GM19467 (cell line): ENCODE data around the gene CP.
"Not testable (repeated sequence)": the region's sequence is repeated elsewhere in the genome, so short reads cannot be mapped to it uniquely, and the experiment has no call there.

ENCODE experiments used
- ATAC-seq: cut with Tn5 transposase; IDR thresholded peaks from one replicate; pipeline ENCODE4 v1.9.1; 2021; ENCODE audit warnings: mild to moderate bottlenecking, moderate library complexity; ENCODE audit not compliant: unreplicated experiment

The CP gene

DNA sequence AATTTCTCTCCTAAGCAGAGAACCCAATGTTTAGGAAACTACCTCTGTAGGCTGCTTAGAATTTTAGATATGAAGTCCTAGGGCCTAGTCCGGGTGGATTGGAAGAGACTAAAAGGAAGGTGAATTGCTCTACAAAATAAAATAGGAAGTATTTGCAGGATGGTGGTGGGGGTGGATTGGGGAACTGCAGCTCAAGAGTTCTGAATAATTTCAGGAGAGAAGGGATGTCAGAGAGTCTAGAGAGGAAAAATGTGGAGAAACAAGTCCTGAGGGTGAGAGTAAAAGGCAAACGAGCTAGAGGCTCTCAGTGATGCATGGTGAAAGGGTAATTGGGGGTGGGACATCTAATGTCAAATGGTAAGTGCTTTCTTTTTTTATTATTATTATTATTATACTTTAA lies 10.2 kb upstream of the CP start:
- no peak for ATAC-seq

DNA sequence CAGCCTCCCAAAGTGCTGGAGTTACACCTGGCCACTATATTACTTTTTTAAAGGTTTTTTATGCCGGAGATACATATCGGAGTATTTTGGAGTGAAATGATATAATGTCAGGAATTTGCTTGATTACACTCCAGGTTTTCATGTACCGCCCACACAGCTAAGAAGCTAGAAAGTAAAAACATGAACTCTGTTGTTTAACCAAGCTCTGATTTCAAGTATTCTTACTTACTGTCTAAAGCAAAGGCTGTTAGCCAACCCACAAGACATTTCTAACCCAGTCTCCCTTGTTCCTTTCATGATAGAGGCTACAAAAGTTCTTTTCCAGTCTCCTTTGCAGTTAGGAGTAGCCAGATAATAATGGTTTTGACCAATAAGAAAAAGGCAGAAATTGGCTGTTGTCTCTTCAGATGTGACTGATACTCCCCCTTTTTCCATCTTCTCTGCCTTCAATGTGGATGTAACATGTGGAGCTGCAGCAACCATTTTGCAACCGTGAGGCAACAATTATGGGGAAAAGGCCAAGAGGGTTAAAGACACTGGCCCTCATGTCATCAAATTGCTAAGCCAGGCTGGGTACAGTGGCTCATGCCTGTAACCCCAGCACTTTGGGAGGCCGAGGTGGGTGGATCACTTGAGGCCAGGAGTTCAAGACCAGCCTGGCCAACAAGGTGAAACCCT lies 6.1 kb upstream of the CP start:
- ATAC-seq, result no peak

DNA sequence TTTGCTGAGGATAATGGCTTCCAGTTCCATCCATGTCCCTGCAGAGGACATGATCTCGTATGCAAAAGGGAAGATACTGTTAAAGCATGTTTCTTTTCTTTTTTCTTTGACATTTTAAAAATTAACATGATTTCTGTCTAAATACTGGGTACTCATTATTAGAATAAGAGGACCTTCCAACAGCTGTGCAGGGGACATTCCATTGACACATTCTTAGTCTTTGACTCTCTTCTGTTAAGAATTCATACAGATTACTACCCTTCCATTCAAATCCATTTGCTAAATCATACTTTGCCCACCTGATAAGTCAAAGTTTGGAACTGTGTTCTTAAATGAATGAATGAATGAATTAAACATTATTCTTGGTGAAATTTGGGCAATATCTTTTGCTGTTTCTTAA lies 5.1 kb upstream of the CP start:
- no peak for ATAC-seq

DNA sequence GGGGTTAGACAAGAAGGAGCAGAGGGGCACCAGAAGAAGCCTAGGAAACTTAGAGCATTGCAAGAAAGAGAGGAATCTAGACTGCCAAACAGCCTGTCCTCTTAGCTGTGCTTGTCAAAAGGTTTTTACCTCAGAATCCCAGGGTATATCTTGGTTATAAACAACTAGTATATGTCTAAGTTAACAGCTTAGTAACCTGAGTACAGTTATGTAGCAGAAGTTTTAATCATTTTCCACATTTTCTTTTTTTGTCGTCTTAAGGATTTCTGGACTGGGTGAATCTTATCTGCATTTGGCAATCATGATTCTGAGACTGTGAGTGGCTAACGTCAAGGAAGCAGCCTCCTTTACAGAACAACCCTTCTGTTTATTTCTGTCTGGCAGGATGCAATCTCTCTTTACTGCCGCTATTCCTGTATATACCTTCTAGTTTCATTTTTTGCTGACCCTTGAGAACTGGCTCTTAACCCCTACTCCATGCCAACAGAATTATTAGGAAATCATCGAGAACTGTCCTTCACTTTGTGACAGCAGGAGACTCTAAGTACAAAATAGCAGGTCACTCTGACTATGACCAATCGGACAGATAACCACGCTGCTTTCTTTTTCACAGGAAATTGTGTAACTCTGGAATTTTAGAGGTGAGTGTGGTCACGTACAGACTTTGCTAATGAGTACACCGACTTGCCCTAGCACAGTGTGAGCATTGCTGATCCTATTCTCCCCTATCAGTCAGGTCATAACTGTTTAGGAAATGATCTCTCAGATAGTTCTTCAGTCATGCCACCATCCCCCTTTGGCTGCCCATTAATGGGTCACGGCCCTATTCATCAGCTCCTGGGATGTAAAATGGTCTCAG lies 3.3 kb upstream of the CP start:
- ATAC-seq, result peak; percentile 95

DNA sequence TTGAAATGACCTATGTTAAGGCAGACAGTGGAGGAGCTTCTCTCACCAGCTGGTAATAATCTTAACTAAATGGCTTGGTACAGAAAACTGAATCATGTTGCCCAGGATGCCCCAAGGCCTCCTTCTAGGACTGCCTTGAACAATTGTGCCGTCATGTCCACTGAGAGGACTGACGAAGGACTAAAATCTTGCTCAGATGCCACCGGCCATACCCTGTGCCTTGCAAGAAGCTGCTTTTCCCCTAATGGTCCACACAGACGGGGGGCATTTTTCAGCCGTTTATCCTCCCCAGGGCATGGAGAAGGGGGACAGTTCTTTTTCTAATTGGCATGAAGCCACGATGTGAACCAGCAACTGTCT lies 1.8 kb upstream of the CP start:
- no peak for ATAC-seq

DNA sequence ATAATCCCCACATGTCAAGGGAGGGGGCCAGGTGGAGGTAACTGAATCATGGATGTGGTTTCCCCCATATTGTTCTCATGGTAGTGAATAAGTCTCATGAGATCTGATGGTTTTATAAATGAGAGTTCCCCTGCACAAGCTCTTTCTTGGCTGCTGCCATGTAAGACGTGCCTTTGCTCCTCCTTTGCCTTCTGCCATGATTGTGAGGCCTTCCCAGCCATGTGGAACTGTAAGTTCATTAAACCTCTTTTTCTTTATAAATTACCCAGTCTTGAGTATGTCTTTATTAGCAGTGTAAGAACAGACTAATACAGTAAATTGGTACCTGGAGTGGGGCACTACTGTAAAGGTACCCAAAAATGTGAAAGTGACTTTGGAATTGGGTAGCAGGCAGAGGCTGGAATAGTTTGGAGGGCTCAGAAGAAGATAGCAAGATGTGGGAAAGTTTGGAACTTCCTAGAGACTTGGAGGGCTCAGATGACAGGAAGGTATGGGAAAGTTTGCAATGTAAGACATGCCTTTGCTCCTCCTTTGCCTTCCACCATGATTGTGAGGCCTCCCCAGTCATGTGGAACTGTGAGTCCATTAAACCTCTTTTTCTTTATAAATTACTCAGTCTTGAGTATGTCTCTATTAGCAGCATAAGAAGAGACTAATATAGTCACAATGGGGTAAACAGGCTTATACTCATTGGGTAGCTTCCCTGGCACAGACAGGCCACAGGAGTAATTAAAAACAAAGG lies 2.1 kb downstream of the CP start:
- not testable (repeated sequence) for ATAC-seq

DNA sequence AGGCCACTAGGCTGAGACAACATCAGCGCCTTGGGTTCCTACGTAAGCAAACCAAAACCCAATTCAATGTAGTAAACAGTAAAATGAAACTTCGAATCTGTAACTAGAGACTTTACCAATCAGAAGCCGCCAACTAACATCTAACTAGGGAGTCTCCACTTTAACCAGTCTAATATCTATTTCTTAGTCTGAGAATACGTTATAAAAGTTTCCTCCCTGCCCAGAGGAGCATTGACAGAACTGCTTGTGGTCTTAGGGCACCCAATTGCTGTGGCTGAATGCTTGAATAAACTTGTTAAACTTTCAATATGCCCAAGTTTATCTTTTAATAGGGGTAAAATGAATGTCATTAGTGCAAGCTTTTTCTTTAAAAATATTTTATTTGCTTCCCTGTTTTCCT lies 4.3 kb downstream of the CP start:
- ATAC-seq, result no peak

DNA sequence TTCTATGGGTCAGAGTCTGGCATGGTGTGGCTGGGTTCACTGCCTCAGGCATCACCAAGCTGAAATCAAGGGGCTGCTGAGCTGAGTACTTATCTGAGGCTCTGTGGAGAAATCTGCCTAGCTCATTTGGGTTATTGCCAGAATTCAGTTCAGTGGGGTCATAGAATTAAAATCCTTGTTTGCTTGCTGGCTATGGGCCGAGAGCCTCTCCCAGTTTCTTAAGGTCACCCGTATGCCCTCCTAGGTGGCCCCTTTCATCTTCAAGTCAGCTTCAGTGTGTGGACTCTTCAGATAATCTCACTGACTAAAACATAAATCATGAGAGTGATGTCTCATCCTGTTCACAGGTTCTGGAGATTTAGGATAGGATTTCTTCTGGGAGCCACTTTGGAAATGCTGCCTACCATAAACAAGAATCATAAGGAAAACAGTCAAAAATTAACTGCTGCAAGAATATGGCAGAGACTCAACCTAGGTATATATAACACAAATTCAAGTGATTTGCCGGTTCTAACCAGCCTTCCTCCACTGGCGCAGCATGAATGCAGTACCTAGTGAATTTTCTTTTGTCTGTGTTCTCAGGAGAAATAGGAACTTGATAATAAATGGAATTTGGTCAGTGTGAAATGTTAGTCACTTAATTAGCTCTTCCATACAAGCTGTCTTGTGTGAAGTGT lies 5.3 kb downstream of the CP start:
- ATAC-seq, result no peak

DNA sequence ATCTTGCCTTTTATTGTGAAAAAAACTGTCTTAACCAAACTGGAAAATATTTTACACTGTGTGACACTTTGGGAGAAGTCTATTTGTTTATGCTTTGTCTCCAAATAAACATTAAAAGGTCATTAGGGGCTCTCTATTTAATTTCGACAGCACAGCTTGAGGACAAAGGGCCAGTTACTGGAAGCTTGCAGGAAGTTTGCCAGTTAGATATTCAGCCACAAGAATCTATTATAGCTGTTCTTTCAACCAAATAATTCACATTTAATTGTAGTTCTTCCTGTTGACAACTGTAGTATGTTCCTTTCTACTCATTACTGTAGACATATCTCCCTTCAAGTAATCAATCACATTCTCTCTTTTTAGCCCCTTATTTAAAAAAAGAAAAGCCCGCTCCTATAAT lies 6.1 kb downstream of the CP start:
- ATAC-seq, result no peak

DNA sequence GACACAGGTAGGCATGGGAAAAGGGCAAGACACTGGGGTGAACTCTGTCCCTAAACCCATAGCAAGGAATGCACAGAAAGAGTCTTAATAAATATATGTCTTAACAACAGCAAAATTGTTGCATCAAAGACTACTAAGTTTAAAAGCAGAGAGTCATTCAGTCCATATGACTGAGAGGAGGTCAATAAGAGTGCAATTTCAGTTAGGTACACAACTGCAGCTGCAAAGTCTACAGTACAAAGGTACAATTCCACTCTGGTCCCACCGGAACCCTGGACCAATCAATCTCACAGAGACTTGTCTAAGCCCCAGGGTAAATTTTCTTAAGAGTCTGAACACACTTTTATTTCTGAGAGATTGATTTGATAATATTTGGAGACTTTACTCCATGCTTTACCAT lies 6.9 kb downstream of the CP start:
- no peak for ATAC-seq

DNA sequence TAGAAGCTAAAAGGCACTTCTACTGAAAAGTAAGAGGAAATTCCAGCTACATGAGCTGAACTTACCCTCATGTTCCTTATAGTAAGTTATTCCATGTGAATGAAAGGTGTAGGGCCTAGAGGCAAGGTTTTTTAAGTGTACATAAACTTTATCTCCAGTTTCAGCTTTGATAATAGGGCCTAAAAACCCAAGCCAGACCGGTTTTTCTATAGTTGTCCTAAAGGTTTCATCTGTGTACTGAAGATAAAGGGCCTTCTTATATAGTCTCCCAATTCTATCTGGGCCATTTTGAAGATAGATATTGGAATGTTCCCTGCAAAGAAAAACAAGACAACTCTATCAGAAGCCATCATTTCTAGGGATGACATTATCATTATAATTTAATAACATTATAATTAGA lies 9.2 kb downstream of the CP start:
- ATAC-seq, result no peak

DNA sequence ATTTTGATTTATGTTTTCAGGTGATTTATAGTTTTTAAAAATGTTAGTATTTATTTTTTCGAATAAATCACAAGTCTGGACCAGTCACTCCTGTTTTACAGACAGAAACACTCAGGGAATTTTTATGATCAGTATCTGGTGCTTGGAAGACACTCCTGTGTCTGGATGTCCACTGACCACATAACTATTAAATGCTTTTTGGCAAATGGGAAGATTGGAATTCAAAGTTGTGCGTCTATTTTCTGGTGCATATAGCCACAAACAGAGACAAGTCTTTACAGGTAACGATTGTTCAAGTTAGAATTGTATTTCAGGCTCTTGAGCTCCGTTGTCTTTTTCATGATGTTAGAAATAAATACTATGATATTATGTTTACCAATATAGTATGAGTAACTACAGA lies 12.2 kb downstream of the CP start:
- no peak for ATAC-seq

DNA sequence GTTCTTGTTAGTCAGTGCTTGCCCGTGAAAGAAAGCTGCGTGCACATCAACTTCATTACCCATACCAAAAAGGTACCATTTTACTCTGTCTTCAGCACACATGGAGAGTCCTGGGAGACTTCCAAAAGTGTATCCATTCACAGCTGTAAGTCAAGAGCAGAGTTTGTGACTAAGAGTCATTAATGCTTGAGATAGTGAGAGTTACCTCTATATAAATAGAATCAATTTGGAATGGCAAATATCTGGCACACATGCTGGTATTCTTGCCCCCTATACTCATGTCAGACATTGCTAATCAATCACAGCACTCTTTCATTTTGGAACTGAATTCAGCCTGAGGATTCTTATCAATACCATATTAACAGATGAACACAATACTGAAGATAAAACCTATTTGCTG lies 14.2 kb downstream of the CP start:
- ATAC-seq, result no peak

DNA sequence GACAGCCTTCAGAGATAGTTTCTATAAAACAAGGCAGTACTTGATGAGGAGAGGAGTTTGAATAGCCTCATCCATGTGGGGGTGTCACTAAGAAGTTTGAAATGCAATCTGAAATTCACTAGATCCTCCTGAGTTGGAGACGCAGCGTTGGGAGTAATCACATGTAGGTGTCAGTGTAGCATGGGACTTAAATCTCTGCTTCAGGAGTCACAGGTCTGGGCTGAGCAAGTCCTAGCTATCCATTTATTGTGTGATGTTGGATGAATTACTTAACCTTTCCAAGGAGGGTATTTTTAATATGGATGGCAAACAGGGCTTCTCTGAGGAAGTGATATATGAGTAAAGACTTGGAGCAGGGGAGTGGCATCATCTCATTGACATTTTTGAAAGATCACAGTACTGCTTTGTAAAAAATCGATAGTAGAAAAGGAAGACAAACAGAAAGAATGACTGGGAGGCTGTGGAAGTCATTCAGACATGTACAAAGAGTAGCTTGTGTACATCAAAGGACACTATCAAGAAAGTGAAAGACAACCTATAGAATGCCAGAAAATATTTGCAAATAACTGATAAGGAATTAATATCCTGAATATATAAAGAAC lies 17.1 kb downstream of the CP start:
- no peak for ATAC-seq

DNA sequence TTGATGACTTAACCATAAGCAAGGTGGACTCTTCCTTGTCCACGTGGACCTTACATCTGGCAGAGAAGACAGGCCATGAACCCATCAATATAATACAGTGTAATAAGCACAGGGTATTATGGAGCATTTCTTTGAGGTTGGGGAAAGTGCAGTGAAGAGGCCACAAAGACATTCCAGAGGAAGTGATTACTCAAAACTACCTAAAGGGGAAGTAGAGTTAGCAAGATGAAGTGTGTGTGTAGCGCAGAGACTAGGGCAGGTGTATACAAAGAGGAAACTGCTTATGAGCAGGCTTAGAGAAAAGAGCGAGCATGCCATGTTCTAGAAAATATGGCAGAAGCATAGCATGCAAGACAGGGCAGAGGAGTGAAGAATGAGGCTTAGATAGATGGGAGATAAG lies 17.9 kb downstream of the CP start:
- peak; percentile 97 for ATAC-seq

DNA sequence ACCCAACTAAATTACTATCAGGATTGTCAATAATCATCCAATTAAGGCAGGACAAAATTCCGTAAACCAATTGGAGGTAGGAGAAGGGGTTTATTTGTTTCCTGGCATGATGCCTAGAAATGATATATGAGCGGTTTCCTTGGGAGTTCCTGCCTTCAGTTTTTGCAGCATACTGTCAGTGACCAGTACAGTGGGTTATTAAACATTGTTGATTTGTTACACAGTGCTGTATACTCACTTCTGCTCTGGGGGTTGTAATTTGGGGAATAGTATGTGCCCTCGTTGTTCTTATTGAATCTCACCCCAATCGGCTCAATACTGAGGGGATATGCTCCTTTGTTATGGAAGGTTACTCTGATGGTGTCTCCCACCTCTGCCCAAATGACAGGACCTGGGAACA lies 22.2 kb downstream of the CP start:
- ATAC-seq, result no peak

DNA sequence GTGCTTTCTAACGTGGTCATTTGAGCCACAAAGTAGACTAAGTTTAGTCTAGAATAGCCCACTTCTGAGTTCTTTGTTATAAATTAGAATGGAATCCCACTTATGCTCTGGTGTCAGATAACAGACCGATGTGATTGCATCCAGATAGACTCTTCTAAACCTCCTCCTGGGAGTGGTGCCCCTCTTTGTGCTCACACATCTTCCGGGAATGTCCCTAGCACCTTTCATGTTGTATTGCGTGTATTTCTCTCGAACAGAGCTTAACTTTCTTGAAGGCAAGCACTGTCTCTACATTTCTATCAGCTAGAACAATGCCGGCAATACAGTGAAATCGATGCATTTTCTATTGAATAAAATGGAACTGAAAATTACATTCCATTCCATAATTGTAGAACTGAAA lies 23.0 kb downstream of the CP start:
- no peak for ATAC-seq

DNA sequence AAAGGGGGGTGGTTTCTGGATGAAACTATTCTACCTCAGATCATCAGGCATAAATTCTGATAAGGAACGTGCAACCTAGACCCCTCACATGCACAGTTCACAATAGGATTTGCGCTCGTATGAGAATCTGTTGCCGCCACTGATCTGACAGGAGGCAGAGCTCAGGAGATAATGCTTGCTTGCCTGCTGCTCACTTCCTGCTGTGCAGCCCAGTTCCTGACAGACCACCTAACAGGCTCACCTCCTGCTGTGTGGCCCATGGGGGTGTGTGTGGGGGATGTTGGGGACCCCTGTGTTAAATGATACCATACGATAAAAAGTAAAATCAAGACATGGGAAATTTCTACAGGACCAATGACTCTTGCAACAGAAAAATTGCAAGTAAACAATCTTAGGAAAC lies 24.0 kb downstream of the CP start:
- no peak for ATAC-seq

DNA sequence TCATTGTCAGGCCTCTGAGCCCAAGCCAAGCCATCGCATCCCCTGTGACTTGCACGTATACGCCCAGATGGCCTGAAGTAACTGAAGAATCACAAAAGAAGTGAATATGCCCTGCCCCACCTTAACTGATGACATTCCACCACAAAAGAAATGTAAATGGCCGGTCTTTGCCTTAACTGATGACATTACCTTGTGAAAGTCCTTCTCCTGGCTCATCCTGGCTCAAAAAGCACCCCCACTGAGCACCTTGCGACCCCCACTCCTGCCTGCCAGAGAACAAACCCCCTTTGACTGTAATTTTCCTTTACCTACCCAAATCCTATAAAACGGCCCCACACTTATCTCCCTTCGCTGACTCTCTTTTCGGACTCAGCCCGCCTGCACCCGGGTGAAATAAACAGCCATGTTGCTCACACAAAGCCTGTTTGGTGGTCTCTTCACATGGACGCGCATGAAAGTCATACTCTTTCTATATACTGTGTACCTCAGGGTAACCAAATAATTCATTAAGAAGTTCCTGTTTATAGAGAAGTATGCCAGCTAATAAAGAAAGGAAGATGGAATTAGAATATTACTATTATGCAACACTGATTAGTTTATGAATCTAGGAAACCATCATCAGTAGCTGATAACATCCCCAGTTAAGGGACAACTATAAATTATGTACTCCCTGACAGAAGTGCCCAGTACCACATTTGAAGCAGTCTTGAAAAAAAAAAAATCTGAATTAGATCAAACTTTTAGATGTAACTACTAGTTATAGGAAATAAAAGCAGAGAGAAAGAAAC lies 24.6 kb downstream of the CP start:
- not testable (repeated sequence) for ATAC-seq

DNA sequence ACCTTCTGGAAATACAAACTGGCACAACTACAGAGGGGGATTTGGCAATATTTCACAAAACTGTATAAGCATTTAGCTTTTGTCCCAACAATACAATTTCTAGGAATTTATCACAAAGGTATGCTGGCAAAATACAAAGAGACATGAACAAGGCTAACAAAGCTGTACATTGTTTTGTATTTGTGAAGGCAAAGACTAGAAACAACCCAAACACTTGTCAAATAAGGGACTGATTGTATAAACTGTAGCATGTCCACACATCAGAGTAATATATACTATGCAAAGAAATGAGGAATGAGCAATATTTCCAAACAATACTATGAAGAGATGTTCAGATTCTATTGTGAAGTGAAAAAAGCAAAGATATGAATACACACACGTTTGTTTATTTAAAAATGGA lies 26.4 kb downstream of the CP start:
- no peak for ATAC-seq
